Effector memory CD4-positive, alpha-beta T cell (primary cell): ENCODE results near the gene SORCS2.

Experiments used
- DNase-seq, 3 donors: peaks; one replicate each; pipeline ENCODE4 v3.0.0-alpha.2; 2020
- H3K27ac ChIP-seq: 2 replicates; pipeline ENCODE4 v1.7.0; 2013; ENCODE audit warnings: mild to moderate bottlenecking, low read length, moderate library complexity; ENCODE audit not compliant: insufficient read depth, poor library complexity, severe bottlenecking
- H3K27me3 ChIP-seq: replicated peaks from 2 replicates; pipeline ENCODE4 v1.7.0; 2013; ENCODE audit warnings: mild to moderate bottlenecking, low read length; ENCODE audit not compliant: insufficient read depth, control insufficient read depth, poor library complexity, severe bottlenecking
- H3K36me3 ChIP-seq: 2 replicates; pipeline ENCODE4 v1.7.0; 2013; ENCODE audit warnings: mild to moderate bottlenecking, low read length, moderate library complexity; ENCODE audit not compliant: control insufficient read depth, insufficient read depth
- H3K4me1 ChIP-seq: 2 replicates; pipeline ENCODE4 v1.7.0; 2013; ENCODE audit warnings: low read length, mild to moderate bottlenecking; ENCODE audit not compliant: control insufficient read depth, insufficient read depth, poor library complexity, severe bottlenecking
- H3K4me3 ChIP-seq: 2 replicates; pipeline ENCODE4 v1.7.0; 2013; ENCODE audit warnings: low read length, low read depth, mild to moderate bottlenecking; ENCODE audit not compliant: insufficient read depth, poor library complexity, severe bottlenecking
- H3K9me3 ChIP-seq: 2 replicates; pipeline ENCODE4 v1.7.0; 2013; ENCODE audit warnings: mild to moderate bottlenecking, low read length, moderate library complexity; ENCODE audit not compliant: control insufficient read depth

SORCS2 gene

DNA sequence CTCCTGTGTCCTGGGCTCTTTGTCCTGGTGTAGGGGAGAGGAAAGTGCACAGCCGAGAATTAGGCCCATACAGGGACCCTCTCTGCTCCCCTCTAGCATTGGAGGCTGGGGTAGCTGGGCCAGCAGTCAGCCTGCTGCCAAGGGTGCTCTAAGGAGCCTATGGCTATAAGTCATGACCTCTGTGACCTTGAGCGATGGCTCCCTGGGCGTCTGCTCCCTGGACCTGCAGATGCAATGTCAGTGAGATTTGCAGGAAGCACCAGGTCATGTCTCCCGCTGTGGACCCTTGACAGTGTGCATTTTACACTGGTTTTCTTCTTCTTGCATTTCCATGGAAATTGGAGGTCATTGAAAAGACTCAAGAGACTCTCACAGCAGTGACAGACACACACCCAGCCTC, 476.5 kb downstream of the SORCS2 start:
- Histone ChIP-seq H3K4me1 (no peaks in the 10 kb centered on the region), H3K27ac (no peak overlapping the region), H3K27me3 (no peaks in the 10 kb centered on the region), H3K4me3 (no peak overlapping the region), H3K36me3 (no peaks in the 10 kb centered on the region), H3K9me3 (no peaks in the 10 kb centered on the region)
- no peak for DNase-seq

DNA sequence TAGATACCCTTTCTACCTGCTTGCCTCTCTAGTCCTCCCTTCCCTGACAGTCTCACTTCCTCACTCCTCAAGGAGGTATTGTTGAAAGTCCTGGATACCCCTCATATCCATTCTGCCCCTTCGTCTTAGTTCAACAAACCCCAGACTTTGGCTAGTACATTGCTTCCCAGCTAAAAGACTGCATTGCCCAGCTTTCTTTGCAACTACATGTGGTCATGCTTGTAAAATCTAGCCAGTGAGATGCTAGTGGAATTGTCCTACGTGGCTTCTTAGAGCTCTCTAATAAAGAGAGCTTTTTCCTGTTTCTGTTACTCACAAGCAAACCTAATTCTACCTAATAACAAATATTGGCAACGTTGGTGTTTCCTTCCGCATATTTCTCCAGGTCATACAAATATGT, 480.3 kb downstream of the SORCS2 start:
- Histone ChIP-seq H3K27ac (no peak overlapping the region), H3K36me3 (no peaks in the 10 kb centered on the region), H3K4me1 (no peaks in the 10 kb centered on the region), H3K9me3 (no peaks in the 10 kb centered on the region), H3K4me3 (no peak overlapping the region), H3K27me3 (no peaks in the 10 kb centered on the region)
- no peak for DNase-seq

DNA sequence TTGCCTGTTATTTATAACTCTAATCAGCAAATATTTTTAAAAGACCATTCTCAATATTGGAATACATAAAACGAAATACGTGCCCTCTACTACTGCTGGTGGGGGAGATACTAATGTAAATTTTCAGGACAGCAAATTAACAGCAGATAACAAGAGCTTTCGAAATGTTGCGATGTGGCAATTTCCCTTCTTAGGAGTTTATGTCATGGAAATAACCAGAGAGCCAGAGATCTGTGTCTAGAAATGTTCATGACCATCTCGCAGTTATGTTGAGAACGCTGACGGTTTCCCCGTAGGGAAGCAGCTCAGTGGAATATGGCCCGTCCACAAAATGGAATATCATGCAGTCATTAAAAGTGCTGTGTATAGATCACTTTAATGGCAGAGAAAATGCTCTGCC, 480.8 kb downstream of the SORCS2 start:
- no peaks in the 10 kb centered on the region for H3K27me3 ChIP-seq
- no peak for DNase-seq
- H3K27ac ChIP-seq: no peak overlapping the region
- H3K36me3 ChIP-seq: no peaks in the 10 kb centered on the region
- no peak overlapping the region for H3K4me3 ChIP-seq
- no peaks in the 10 kb centered on the region for H3K9me3 ChIP-seq
- H3K4me1 ChIP-seq: no peaks in the 10 kb centered on the region

DNA sequence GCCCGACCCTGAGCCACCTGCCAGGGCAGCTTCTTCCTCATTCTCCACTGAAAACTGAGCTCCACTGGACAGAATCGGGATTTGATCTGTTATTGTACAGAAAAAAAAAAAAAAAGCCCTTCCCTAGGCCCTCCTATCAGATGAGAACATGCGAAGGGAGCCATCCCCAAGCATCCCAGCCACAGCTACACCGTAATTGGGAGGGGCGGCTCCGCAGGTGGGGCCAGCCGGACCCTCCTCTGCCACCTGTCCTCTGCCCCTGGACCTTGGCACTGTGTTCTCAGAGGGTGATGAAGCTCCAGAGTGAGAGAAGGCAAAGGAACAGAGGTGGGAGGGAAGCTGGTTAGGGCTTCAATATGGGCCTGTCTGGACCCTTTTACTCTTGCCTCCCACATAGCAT, 482.4 kb downstream of the SORCS2 start:
- no peak overlapping the region for H3K4me3 ChIP-seq
- no peak for DNase-seq
- no peaks in the 10 kb centered on the region for H3K27me3 ChIP-seq
- no peak overlapping the region for H3K27ac ChIP-seq
- no peaks in the 10 kb centered on the region for H3K36me3 ChIP-seq
- no peaks in the 10 kb centered on the region for H3K9me3 ChIP-seq
- no peaks in the 10 kb centered on the region for H3K4me1 ChIP-seq

DNA sequence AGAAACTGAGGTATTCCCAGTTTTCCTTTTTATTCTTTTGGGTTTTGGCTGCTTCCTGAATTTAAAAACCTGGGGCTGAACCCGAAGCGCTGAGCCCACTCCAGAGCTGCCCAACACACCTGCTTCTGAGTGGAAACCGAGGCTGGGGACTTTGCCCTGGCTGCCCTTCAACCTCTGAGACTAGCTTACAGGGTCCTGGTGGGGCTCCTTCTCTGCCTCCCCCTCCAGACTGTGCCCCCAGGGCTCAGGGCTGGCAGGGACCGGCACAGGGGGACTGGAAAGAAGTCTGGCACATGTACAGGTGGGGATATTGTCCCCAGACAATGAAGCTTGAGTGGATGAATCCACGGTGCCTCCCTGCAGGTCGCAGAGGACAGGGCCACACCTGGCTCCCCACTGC, 482.8 kb downstream of the SORCS2 start:
- no peaks in the 10 kb centered on the region for H3K36me3 ChIP-seq
- no peaks in the 10 kb centered on the region for H3K9me3 ChIP-seq
- no peak for DNase-seq
- H3K27ac ChIP-seq: no peak overlapping the region
- no peaks in the 10 kb centered on the region for H3K27me3 ChIP-seq
- no peak overlapping the region for H3K4me3 ChIP-seq
- no peaks in the 10 kb centered on the region for H3K4me1 ChIP-seq

DNA sequence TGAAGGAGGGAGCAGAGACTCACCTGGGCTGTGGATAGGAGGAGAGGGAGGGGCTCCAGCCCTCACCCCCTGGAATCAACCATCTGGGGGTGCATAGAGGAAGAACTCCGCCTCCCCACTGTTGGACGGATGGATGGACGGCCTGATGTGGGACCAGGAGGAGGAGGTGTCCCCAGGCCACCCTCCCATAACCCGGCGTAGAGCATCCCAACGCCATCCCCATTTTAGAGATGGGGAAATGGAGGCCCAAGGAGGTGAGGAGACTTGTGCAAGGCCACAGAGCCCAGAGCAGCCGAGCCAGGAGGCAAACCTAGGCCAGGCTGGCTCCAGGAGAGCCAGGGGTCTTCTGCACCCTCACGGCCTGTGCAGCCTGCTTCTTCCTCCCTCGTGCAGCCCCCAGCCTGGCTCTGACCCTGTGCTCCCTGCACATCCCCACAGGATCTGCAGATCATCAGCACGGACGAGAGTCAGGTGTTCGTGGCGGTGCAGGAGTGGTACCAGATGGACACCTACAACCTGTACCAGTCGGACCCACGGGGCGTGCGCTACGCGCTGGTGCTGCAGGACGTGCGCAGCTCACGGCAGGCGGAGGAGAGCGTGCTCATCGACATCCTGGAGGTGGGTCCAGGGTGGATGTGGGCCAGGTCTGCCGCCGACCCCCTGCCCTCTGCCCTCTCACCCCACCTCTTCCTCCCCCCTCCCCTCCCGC, 483.4 kb downstream of the SORCS2 start:
- H3K9me3 ChIP-seq: no peaks in the 10 kb centered on the region
- H3K27me3 ChIP-seq: no peaks in the 10 kb centered on the region
- DNase-seq: no peak
- H3K4me1 ChIP-seq: no peaks in the 10 kb centered on the region
- no peaks in the 10 kb centered on the region for H3K36me3 ChIP-seq
- no peak overlapping the region for H3K27ac ChIP-seq
- H3K4me3 ChIP-seq: no peak overlapping the region

DNA sequence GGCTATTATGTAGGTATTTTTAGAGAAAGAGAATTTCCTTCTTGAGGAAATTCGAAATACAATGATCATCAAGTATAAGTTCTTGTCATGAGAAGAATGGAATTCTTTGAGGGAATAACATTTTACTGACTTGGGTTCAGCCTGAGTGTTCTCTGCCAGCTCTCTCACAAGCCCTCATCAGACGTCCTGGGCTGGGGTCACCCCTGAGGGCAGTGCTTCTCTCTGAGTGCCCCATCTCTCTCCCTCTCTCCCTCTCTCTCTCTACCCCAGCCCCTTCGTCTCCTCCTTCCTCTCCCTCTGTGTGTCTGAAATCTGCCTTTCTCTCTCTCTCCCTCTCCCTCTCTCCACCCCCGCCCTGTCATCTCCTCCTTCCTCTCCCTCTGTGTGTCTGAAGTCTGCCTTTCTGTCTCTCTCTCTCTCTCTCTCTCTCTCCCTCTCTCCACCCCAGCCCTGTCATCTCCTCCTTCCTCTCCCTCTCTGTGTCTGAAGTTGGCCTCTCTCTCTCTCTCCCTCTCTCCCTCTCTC, 484.1 kb downstream of the SORCS2 start:
- Histone ChIP-seq H3K27me3 (no peaks in the 10 kb centered on the region), H3K27ac (no peak overlapping the region), H3K4me3 (no peak overlapping the region), H3K4me1 (no peaks in the 10 kb centered on the region), H3K9me3 (no peaks in the 10 kb centered on the region), H3K36me3 (no peaks in the 10 kb centered on the region)
- DNase-seq: no peak

DNA sequence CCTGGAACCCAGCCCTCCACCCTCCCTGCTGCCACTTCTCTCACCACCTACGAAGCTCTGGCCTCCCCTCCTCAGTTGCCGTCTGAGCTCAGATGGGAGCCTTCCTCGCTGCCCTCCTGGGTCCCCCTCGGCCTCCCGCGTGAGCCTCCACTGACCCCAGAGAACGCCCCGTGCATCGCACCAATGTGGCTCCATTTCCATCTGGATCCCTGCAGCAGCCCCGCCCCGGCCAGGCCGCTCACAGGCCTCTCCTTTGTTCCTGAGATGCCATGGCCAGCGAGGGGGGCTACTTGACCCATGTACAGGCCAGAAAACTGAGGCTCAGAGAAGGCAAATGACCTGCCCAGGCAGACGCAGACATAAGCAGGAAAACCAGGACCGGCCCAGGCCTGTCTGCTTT, 484.7 kb downstream of the SORCS2 start:
- no peaks in the 10 kb centered on the region for H3K9me3 ChIP-seq
- H3K4me3 ChIP-seq: no peak overlapping the region
- H3K27me3 ChIP-seq: no peaks in the 10 kb centered on the region
- H3K4me1 ChIP-seq: no peaks in the 10 kb centered on the region
- H3K36me3 ChIP-seq: no peaks in the 10 kb centered on the region
- no peak for DNase-seq
- no peak overlapping the region for H3K27ac ChIP-seq

DNA sequence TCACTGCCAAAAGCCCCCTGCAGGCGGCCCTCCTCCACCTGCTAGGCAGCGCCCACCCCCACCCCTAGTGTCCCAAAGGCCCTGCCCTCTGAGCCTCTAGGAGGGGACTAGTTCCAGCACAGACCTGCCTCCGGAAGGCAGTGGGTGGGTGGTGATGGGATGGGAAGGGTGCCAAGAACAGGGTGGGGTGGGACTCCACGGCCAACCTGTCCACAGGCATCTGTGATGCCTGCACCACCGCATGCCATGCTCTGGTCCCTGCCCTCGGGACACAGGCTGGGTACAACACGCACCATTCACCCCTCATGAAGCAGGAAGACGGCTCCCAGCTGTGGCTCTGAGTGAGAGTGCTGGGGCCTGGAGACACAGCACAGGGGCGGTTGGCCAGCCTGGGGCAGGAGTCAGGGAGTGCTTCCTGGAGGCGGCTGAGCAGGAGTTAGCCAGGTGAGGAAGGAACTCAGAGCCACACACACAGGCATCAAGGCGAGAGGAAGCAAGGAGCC, 485.5 kb downstream of the SORCS2 start:
- no peak overlapping the region for H3K27ac ChIP-seq
- H3K9me3 ChIP-seq: no peaks in the 10 kb centered on the region
- H3K4me3 ChIP-seq: no peak overlapping the region
- no peaks in the 10 kb centered on the region for H3K27me3 ChIP-seq
- H3K36me3 ChIP-seq: no peaks in the 10 kb centered on the region
- H3K4me1 ChIP-seq: no peaks in the 10 kb centered on the region
- DNase-seq: no peak

DNA sequence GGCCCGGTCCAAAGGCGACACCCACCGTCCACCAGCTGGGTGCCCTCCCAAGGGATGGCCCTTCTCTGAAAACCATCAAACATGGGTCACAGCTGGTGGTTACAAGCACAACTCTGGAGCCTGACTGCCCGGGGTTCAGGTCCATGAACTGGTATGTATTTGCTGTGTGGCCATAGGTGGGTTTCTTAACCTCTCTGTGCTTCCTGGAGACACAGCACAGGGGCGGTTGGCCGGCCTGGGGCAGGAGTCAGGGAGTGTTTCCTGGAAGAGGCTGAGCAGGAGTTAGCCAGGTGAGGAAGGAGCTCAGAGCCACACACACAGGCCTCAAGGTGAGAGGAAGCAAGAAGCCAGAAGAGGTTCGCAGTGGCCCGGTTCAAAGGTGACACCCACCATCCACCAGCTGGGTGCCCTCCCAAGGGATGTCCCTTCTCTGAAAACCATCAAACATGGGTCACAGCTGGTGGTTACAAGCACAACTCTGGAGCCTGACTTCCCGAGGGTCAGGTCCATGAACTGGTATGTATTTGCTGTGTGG, 486.0 kb downstream of the SORCS2 start:
- no peak for DNase-seq
- Histone ChIP-seq H3K27ac (no peak overlapping the region), H3K4me3 (no peak overlapping the region), H3K9me3 (no peaks in the 10 kb centered on the region), H3K4me1 (no peaks in the 10 kb centered on the region), H3K27me3 (no peaks in the 10 kb centered on the region), H3K36me3 (no peaks in the 10 kb centered on the region)
